Right lobe of liver (tissue), 6 donors: Measurements from ENCODE around the gene CMTM2. TPM values are rescaled to one million over a fixed set of nuclear protein-coding genes. Genes with fewer than 3 reads are reported as not detected.

Experiments used
- ATAC-seq, 4 donors: fragments of 200-7000 bp; cut with Tn5 transposase; one replicate each; pipeline ENCODE4 v1.9.1; 2020; ENCODE audit warnings: mild to moderate bottlenecking in 4 of 4, moderate library complexity in 4 of 4
- DNase-seq, 3 donors: peaks; one replicate each; pipeline ENCODE4 v3.0.0-alpha.2; 2020
- H3K27ac ChIP-seq, 3 donors: fragments of 200-600 bp; one replicate each; pipeline ENCODE4 v1.8.0; 2022
- H3K27me3 ChIP-seq, 2 donors: fragments of 200-600 bp; one replicate each; pipeline ENCODE4 v1.8.0; 2022
- H3K36me3 ChIP-seq, 4 donors: fragments of 200-600 bp; sonication (generic) in 1 of 4; one replicate each; pipeline versions ENCODE4 v1.5.1 to v1.8.0; 2017 to 2022; ENCODE audit warnings: control low read depth in 1 of 4
- H3K4me1 ChIP-seq, 4 donors: fragments of 200-600 bp; sonication (generic) in 1 of 4; one replicate each; pipeline versions ENCODE4 v1.5.1 to v1.8.0; 2017 to 2022; ENCODE audit warnings: control low read depth in 1 of 4
- H3K4me3 ChIP-seq, 3 donors: fragments of 200-600 bp; one replicate each; pipeline ENCODE4 v1.8.0; 2022
- H3K9me3 ChIP-seq, 4 donors: fragments of 200-600 bp; sonication (generic) in 1 of 4; one replicate each; pipeline versions ENCODE4 v1.5.1 to v1.8.0; 2017 to 2022; ENCODE audit warnings: control low read depth in 1 of 4
- CTCF ChIP-seq, 4 donors: fragments of 200-600 bp in 3 of 4; fragments of 450-650 bp in 1 of 4; IDR thresholded peaks; one replicate each; pipeline versions ENCODE4 v1.5.1 to v1.8.0; 2016 to 2022; ENCODE audit warnings: antibody characterized with exemption in 4 of 4, mild to moderate bottlenecking in 2 of 4
- POLR2A ChIP-seq: fragments of 450-650 bp; IDR thresholded peaks from one replicate; pipeline ENCODE4 v1.6.1; 2017; ENCODE audit warnings: antibody characterized with exemption, mild to moderate bottlenecking
- WGBS: methylation state at CpG from one replicate; pipeline ENCODE4 v1.1.6; 2018; ENCODE audit warnings: low coverage, low lambda C conversion rate; ENCODE audit not compliant: insufficient coverage; ENCODE audit errors: missing lambda C conversion rate; 5-methylcytosine and 5-hydroxymethylcytosine counted together
- intact Hi-C, 2 donors: fragments of 100-400 bp; cut with DNase I; formaldehyde crosslinking; loops; one replicate each; pipeline versions ENCODE4 v1.11.2 to v1.14.1; 2022
- total RNA-seq, 6 experiments: library from RNA; depleted of rRNA in 2 of 6; stranded (reverse); fragments of >200 nt in 2 of 6; fragmentation: NEBNext Ultra II Directional in 3 of 6; extraction: Animal tissue kit (Norgen Biotek cat#: 25700) in 3 of 6; gene quantifications; one replicate each; pipeline versions ENCODE4 v1.1.0 to v1.2.4, GENCODE V29; 2016 to 2023
- donor health status: DM: no; HTN: yes; CAD: no.
- donor health status: DM: no; HTN: no; CAD: no.
- donor health status: DM: no; HTN: no; CAD: no.
- donor health status: DM: no; HTN: yes; CAD: no.
- donor health status: DM: no; HTN: yes; CAD: no.

CMTM2 gene
- total RNA-seq, 6 experiments from 2014 or later: 0.44 to 0.83 (median 0.55) TPM; not detected in 3

GRCh38 chr16:66542396-66542795 is 36.9 kb upstream of the CMTM2 start:
- ATAC-seq: no peak
- TF ChIP-seq POLR2A: no peak
- no peak for TF ChIP-seq CTCF (IDR thresholded peaks at IDR 0.05)
- Histone ChIP-seq H3K4me3 (no peak overlapping the region), H3K9me3 (no peaks in the 10 kb centered on the region), H3K36me3 (peaks cover 0 to 16% (median 4%) of the 10 kb centered on the region in 4 donors), H3K27ac (no peak overlapping the region), H3K4me1 (no peaks in the 10 kb centered on the region), H3K27me3 (no peaks in the 10 kb centered on the region)
- WGBS: no CpG with 5 or more reads among the region's 3 CpGs
- no peak for DNase-seq
- intact Hi-C loops: no loop called here

- H3K27me3 ChIP-seq: no peaks in the 10 kb centered on the region
- no peaks in the 10 kb centered on the region for H3K9me3 ChIP-seq
- H3K36me3 ChIP-seq: peaks cover 0 to 16% (median 2%) of the 10 kb centered on the region in 4 donors
- no peak overlapping the region for H3K4me3 ChIP-seq
- WGBS: 65% methylated on average over 2 of the region's 6 CpGs
- DNase-seq: no peak
- no peak for ATAC-seq
- TF ChIP-seq CTCF (IDR thresholded peaks at IDR 0.05) (no peak), POLR2A (no peak)
- H3K27ac ChIP-seq: no peak overlapping the region
- H3K4me1 ChIP-seq: peaks cover 0 to 5% (median 0%) of the 10 kb centered on the region in 4 donors
- intact Hi-C loops: no loop called here
Measured at GRCh38 chr16:66543541-66543940, 35.7 kb upstream of the CMTM2 start.

GRCh38 chr16:66544016-66544757 is 35.1 kb upstream of the CMTM2 start:
- Histone ChIP-seq H3K27ac (no peak overlapping the region), H3K36me3 (peaks cover 0 to 16% (median 2%) of the 10 kb centered on the region in 4 donors), H3K4me3 (no peak overlapping the region), H3K4me1 (peaks cover 0 to 11% (median 0%) of the 10 kb centered on the region in 4 donors), H3K27me3 (no peaks in the 10 kb centered on the region), H3K9me3 (no peaks in the 10 kb centered on the region)
- ATAC-seq (no peak), DNase-seq (no peak)
- 61% methylated on average over 7 of the region's 7 CpGs for WGBS
- TF ChIP-seq POLR2A: no peak
- TF ChIP-seq CTCF (IDR thresholded peaks at IDR 0.05): no peak
- intact Hi-C loops: no loop called here

- Histone ChIP-seq H3K4me3 (no peak overlapping the region), H3K27ac (no peak overlapping the region), H3K4me1 (peaks cover 0 to 28% (median 0%) of the 10 kb centered on the region in 4 donors), H3K27me3 (no peaks in the 10 kb centered on the region), H3K9me3 (no peaks in the 10 kb centered on the region), H3K36me3 (peaks cover 0 to 8% (median 2%) of the 10 kb centered on the region in 4 donors)
- TF ChIP-seq CTCF (IDR thresholded peaks at IDR 0.05) (no peak), POLR2A (no peak)
- no peak for ATAC-seq
- DNase-seq: no peak
- intact Hi-C loops: no loop called here
- WGBS: 88% methylated on average over 1 of the region's 5 CpGs
Measured at GRCh38 chr16:66547101-66547989, 31.9 kb upstream of the CMTM2 start.
